Suprapubic skin (tissue), 4 donors: ENCODE measurements around the gene DPEP1. TPM values are rescaled to one million over a fixed set of nuclear protein-coding genes. Genes with fewer than 3 reads are reported as not detected.
A peak's percentile ranks its signal among the peaks of the same experiment; 100 is the strongest.

Experiments
- DNase-seq, 2 donors: peaks; one replicate each; pipeline ENCODE4 v3.0.0-alpha.2; 2019; ENCODE audit warnings: low spot score in 2 of 2
- H3K27ac ChIP-seq: fragments of 200-600 bp; sonication (generic); one replicate; pipeline ENCODE4 v1.5.1; 2019
- H3K27me3 ChIP-seq: fragments of 200-600 bp; sonication (generic); one replicate; pipeline ENCODE4 v1.5.1; 2019
- H3K36me3 ChIP-seq: fragments of 200-600 bp; sonication (generic); one replicate; pipeline ENCODE4 v1.5.1; 2019
- H3K4me1 ChIP-seq: fragments of 200-600 bp; sonication (generic); one replicate; pipeline ENCODE4 v1.5.1; 2019
- H3K4me3 ChIP-seq: fragments of 200-600 bp; sonication (generic); one replicate; pipeline ENCODE4 v1.5.1; 2019; ENCODE audit warnings: mild to moderate bottlenecking
- H3K9me3 ChIP-seq: fragments of 200-600 bp; sonication (generic); one replicate; pipeline ENCODE4 v1.5.1; 2019
- EP300 ChIP-seq: sonication (generic); formaldehyde crosslinking; IDR thresholded peaks from one replicate; pipeline ENCODE4 v1.6.1; 2017; ENCODE audit warnings: antibody characterized with exemption
- POLR2A ChIP-seq, 2 donors: fragments of 450-650 bp; IDR thresholded peaks; one replicate each; pipeline ENCODE4 v1.6.1; 2017; ENCODE audit warnings: antibody characterized with exemption in 2 of 2, mild to moderate bottlenecking in 2 of 2, moderate library complexity in 2 of 2
- POLR2AphosphoS5 ChIP-seq, 3 donors: sonication (generic); formaldehyde crosslinking; IDR thresholded peaks; one replicate each; pipeline ENCODE4 v1.6.1; 2017; ENCODE audit warnings: antibody characterized with exemption in 3 of 3
- WGBS: methylation state at CpG from one replicate; pipeline ENCODE4 v1.1.5; 2018; 5-methylcytosine and 5-hydroxymethylcytosine counted together
- total RNA-seq, 4 donors: library from RNA; depleted of rRNA; stranded (reverse); fragments of >200 nt; gene quantifications; one replicate each; pipeline ENCODE4 v1.1.0, GENCODE V29; 2016
- TF ChIP-seq, protein P1 (sequence below), 2 donors: fragments of 200-600 bp in 1 of 2; fragments of 450-650 bp in 1 of 2; sonication (generic) in 1 of 2; IDR thresholded peaks; one replicate each; pipeline ENCODE4 v1.5.1; 2016 to 2019; ENCODE audit warnings: antibody characterized with exemption in 2 of 2, mild to moderate bottlenecking in 1 of 2, moderate library complexity in 1 of 2

The DPEP1 gene
- total RNA-seq, result 1 to 10 TPM in 3 of 4 donors, not detected in 1; 1.3 to 2.3 (median 2.2) TPM

GRCh38 chr16:89613231-89613953 is at the start of gene DPEP1:
DPEP1 (plus strand) TSS chr16:89613642; CDS start chr16:89630411, 16,769 bp downstream.
- 68% methylated on average over 19 of the region's 19 CpGs for WGBS
- DNase-seq, result no peak
- Histone ChIP-seq H3K4me3 (no peak within 1 kb of the TSS), H3K9me3 (no peaks in the 10 kb centered on the region), H3K27ac (no peak within 1 kb of the TSS), H3K27me3 (peaks cover 9% of the 10 kb centered on the region), H3K36me3 (no peaks in the 10 kb centered on the region), H3K4me1 (peaks cover 7% of the 10 kb centered on the region)
- TF ChIP-seq POLR2AphosphoS5 (IDR thresholded peaks at IDR 0.05) (no peak), EP300 (no peak), POLR2A (IDR thresholded peaks at IDR 0.05) (no peak)
- TF ChIP-seq, protein P1, sequence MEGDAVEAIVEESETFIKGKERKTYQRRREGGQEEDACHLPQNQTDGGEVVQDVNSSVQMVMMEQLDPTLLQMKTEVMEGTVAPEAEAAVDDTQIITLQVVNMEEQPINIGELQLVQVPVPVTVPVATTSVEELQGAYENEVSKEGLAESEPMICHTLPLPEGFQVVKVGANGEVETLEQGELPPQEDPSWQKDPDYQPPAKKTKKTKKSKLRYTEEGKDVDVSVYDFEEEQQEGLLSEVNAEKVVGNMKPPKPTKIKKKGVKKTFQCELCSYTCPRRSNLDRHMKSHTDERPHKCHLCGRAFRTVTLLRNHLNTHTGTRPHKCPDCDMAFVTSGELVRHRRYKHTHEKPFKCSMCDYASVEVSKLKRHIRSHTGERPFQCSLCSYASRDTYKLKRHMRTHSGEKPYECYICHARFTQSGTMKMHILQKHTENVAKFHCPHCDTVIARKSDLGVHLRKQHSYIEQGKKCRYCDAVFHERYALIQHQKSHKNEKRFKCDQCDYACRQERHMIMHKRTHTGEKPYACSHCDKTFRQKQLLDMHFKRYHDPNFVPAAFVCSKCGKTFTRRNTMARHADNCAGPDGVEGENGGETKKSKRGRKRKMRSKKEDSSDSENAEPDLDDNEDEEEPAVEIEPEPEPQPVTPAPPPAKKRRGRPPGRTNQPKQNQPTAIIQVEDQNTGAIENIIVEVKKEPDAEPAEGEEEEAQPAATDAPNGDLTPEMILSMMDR (IDR thresholded peaks at IDR 0.05), result no peak

DNA sequence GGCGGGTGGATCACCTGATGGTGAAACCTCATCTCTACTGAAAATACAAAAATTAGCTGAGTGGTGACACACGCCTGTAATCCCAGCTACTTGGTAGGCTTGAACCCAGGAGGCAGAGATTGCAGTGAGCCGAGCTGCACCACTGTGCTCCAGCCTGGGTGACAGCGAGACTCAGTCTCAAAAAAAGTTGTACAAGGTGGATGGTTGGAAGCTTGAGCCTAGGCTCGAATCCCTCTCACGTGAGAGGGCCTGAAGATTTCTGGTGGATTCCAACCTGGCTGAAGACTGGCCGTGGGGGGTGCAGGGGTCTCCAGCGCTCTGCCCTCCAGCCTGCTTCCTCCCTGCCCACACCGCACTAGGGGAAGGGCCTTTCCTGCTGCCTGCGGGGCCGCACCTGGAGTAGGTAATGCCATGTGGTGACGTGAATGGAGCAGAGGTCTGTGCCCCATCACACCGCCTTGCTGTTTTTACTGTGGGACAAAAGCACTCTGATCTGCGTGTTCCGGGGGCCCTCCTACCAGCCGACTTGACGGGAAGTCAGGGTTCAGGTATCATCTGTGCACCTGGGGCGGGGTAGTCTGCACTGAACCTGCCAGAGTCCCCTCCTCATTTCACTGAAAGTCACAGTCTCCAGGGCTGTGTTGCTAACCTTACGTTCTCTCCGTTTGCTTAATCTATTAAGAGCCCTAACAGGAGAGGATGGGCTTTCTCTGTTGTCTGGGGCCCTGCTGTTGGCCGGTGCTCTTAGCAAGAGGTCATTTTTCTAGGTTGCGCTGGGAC is 48.8 kb upstream of the DPEP1 start:
- no peak overlapping the region for H3K27ac ChIP-seq
- DNase-seq, result no peak
- peaks cover 60% of the 10 kb centered on the region for H3K4me1 ChIP-seq
- H3K36me3 ChIP-seq, result peaks cover 33% of the 10 kb centered on the region
- H3K4me3 ChIP-seq, result no peak overlapping the region
- no peaks in the 10 kb centered on the region for H3K9me3 ChIP-seq
- TF ChIP-seq POLR2A (IDR thresholded peaks at IDR 0.05) (no peak), EP300 (no peak), POLR2AphosphoS5 (IDR thresholded peaks at IDR 0.05) (no peak)
- TF ChIP-seq, protein P1 (IDR thresholded peaks at IDR 0.05), result no peak
- WGBS, result 76% methylated on average over 16 of the region's 22 CpGs
- H3K27me3 ChIP-seq, result no peaks in the 10 kb centered on the region

- Histone ChIP-seq H3K27me3 (peaks cover 3% of the 10 kb centered on the region), H3K9me3 (no peaks in the 10 kb centered on the region), H3K4me1 (peaks cover 56% of the 10 kb centered on the region), H3K27ac (no peak overlapping the region), H3K4me3 (no peak overlapping the region), H3K36me3 (peaks cover 33% of the 10 kb centered on the region)
- no peak for DNase-seq
- WGBS, result no CpG with 5 or more reads among the region's 3 CpGs
- TF ChIP-seq POLR2A (IDR thresholded peaks at IDR 0.05) (no peak), EP300 (no peak), POLR2AphosphoS5 (IDR thresholded peaks at IDR 0.05) (no peak)
- TF ChIP-seq, protein P1 (IDR thresholded peaks at IDR 0.05), result no peak
Measured at GRCh38 chr16:89565256-89565505, 48.3 kb upstream of the DPEP1 start.

DNA sequence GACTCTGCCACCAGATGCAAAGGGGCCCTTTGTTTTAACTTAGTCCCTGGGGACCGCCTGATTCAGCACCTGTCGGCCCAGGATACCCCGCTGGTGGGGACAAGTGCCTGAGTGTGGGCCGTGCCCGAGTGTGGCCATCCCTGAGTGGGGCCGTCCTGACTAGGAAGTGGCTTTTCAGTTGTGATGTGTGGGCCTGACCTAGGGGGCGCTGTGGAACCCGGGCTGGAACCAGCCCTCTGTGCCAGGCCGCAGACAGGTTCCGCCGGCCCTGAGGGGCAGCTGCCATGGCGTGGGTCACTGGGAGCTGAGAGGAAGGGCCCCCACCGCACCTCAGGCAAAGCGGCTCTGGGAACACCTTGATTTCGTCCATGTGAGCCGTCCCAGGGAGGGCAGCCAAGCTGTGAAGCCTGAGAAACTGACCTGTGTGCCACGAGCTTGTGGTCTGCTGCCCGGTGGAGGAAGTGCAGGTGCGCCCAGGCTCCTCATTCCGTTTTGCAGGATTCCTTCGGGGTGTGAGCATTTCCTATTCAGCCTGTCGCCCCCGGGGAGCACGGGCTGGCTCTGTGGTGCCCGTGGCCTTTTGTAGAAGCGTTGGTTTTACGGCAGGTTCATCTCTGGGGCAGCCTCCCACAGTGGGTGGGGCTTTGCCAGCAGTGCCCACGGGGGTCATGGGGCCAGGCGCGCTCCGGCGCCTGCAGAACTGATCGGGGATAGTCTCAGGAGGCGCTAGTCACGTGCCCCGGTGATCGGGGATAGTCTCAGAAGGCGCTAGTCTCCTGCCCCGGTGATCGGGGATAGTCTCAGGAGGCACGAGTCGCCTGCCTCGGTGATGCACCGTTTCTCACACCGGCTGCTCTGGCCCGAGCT is 47.7 kb upstream of the DPEP1 start:
- Histone ChIP-seq H3K27me3 (peaks cover 7% of the 10 kb centered on the region), H3K27ac (no peak overlapping the region), H3K9me3 (no peaks in the 10 kb centered on the region), H3K4me3 (peak overlapping the region; percentile 17), H3K36me3 (peaks cover 33% of the 10 kb centered on the region), H3K4me1 (peaks cover 56% of the 10 kb centered on the region)
- 7% methylated on average over 15 of the region's 46 CpGs for WGBS
- TF ChIP-seq EP300 (no peak), POLR2A (IDR thresholded peaks at IDR 0.05) (no peak), POLR2AphosphoS5 (IDR thresholded peaks at IDR 0.05) (no peak)
- TF ChIP-seq, protein P1 (IDR thresholded peaks at IDR 0.05), result peak in 1 of 2 donors; percentile 37
- DNase-seq, result no peak
